Measurements from ENCODE around the gene MILR1.

MILR1 gene

DNA sequence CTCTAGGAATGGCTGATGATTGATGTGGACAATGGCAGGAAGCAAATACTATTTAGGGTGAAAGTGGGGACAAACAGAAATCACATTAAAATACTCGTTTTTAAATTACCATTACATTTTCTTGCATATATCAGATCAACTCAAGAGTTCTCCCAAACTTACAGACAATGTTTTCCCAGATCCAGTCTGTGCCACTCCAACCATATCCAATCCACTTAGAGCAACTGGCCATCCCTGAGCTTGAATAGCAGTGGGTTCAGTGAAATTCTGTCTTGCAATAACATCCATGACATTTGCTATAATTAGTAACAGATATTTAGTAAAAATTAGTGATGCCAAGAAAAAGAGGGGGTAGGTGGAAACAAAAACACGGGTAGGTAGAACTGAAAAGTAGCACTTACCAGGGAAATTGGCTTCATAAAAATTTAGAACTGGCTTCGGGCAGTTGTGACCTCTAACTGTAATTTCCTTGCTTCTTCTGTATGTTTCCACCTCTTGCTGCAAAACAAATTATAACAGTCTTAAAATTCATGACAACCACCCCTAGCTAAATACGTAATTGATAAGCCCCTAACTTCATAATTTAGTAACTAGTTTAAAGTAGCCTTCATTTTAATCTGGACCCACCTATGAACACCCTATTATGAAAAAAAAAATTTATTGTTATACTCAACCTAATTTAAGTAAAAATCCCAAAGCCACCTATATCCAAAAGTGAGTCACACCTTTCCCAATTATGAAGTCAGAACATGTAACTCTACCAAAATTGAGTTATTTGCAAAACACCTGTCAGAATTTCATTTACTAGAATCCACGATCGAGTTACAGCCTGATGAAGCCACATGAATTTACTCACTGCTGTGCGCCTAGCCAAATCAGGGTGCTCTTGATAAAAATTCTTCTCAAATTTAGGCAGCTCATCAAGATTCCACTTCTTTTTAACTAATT, 55.2 kb downstream of the MILR1 start:
- DNase-seq, result no peak

DNA sequence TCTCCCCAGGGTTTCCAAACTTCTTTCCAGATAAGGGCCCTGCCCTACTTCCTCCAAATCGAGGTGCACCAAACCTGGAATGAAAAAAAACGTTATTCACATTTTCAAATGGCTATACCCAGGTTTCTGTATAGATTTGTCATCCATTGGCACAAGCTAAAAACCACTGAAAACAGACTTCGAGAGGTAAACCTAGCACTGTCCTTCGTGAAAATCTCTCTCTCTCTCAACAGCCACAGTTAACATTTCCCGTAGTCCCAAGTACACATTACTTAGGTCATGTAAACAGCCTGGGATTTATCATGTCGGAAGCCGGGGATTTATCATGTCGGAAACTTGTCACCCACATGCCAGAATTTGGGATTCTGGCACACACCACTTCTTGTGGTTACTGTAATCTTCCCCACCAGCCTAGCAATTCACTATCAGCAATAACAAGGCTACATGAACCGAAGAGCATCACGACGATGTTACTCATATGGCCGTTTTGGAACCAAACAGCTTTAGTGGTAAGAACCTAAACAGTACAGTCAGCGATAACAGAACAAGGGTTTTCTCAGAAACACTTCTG, 55.9 kb downstream of the MILR1 start:
- no peak for DNase-seq

DNA sequence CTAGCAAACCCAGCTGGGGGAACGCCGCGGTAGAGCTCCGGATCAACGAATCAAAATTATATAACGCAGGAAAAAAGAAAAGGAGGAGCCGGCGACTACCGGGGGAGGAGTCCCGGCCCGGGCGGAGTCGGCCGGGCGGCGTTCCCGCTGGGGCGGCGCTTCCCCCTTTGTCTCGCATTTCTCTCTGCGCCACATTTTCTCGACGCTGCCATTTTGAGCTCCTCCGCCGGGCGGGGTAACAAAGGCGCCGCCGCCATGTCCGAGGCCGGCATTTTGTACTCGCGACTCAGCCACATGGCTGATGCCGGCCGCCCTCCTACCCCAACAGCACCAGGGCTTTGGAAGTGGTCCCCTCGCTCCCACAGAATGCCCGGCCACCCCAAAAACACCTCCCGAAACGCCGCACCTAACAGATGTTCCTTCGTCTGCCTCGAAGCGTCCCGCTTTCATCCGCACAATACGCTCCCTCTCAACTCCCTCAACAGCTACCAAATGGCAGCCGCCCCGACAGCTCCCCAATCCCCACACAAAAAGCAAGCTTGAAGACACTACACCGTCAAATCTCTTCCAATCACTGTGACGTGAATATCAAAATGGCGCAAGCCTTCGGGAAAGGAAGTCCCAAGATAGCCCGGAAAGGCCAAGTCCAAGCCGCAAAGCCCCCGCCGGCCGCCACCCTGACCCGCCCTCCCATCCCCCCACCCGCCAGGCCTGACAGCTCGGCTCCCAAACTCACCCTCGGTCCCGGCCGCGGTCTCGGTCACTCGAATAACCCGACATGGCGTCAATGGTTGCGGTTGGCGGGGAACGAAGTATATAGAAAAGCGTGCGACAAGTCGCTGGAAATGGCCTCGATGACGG, 56.7 kb downstream of the MILR1 start:
- DNase-seq, result peak; percentile 94

DNA sequence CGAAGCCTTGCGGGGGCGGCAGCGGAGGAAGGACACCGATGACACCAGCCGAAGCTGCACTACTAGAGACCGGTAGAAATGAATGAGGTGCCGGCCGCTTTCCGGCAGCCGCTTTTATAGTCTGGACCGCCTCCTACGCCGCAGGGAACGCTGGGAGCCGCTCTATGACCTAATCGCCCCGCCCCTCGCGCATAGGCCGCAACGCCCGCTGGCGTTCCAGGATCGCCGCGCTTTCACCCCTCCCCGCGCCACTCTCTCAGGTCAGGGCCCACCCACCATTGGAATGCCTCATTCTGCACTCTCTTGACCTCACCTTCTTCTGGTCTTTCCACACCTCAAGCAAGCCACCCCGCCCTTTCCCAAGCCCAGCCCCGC, 57.3 kb downstream of the MILR1 start, which contains the start of gene DDX5:
DDX5 (minus strand) TSS at position 89 of the 375 bp plus-strand sequence. CDS start 170 bp downstream, outside the sequence.
- DNase-seq, result peak; percentile 98

DNA sequence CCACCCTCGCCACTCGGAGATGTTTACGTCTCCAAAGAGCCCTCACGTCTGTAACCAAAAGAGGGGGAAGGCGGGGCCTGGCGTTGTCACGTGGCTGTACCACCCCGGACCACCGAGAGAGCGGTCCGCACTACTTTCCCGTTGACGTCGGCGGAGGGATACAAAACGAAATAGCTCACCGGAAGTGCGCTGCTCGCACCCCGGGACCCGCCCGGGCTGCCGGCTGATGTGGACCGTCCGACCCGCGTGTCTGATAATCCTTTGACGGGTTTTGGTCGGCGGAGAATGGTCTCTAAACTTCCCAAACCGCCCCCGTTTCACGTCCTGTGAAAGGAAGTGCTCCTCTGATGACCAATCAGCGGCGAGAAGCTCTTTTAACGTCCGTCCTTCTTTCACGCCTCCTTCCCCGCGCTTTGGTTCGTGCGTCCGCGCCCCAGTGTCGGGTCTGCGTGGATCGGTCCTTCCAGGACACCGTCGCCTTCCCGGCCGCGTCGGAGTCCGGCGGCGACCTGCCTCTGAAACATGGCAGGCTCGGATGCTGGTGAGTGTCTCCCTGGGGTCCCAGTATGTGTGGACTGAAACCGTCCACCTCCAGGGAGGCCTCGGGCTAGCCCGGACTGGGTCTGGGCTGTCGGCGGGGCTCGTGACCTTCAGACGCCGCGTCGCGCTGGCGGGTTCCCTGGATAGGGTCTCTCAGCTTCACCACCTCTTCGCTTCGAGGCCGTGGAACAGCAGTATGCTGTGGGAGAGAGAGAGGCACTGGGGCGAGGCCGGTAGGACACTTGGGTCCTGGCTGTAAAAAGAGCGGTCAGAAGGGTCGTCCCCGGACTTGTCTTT, 57.9 kb downstream of the MILR1 start, which contains the start of gene CEP95:
CEP95 (plus strand) TSS at position 402 of the 837 bp plus-strand sequence; CDS start at position 523, 121 bp downstream.
- peak; percentile 98 for DNase-seq

DNA sequence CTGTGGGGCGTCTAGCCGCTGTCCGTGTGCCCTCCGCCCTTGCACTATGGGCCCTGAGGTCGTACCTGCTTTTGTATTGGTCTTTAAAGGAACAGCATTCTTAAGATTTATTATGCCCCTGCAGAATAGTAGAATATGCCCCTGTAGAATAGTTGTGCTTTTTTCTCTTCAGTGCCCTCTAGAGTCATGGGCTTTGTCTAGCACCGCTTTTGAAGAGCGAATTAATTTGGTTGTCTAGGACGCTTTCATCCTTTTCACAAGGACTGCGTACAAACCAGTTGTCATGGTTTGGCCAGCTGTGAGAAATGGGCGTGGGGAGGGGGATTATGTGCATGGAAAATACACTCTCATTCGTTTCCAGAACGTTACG, 58.5 kb downstream of the MILR1 start:
- peak; percentile 81 for DNase-seq

DNA sequence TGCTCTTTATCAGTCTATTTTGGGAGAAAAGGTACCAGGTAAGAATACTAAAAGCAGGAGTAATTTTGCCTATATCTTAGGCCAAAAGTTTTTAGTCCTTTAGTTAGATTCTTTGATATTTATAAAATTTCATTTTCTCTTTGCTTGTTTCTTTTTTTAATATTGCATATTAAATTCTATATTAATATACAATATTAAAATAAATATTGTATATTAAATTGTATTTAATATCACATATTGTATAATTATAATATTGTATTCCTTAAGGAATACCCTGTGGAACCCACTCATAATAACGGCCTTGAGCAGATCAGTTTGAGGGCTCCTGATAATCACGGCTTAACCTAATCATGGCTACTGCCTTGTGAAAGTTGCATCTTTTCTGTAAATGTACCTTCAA, 59.8 kb downstream of the MILR1 start:
- no peak for DNase-seq

DNA sequence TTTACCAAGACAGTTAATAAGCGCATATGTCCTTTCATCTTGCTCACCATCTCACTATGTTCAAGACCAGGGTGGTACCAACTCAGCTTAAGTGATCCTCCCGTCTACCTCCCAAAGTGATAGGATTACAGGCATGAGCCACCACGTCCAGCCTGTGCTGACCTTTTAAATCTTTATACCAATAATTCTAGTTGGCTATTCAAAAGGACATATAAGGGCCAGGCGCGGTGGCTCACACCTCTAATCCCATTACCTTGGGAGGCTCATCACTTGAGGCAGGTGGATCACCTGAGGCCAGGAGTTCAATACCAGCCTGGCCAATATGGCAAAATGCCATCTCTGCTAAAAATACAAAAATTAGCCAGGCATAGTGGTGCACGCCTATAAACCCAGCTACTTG, 60.3 kb downstream of the MILR1 start:
- no peak for DNase-seq

DNA sequence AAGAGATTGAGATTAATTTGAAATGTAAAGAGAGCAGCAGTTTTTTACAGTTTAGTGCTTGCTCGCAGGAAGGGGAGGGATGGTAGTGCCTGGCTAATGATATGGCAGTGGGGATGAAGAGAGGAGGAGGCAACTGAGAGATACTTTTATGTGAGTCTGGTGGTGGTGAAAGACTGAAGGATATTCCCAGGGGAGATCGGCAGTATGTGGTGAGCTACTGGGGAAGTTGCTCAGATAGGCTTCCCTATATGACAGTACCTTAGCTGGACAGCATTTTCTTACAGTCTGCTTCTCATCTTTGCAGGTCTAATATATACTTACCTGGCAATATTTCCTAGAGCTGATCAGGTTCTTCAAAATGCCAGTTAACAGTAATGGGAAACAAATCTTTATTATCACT, 66.5 kb downstream of the MILR1 start:
- DNase-seq, result no peak

DNA sequence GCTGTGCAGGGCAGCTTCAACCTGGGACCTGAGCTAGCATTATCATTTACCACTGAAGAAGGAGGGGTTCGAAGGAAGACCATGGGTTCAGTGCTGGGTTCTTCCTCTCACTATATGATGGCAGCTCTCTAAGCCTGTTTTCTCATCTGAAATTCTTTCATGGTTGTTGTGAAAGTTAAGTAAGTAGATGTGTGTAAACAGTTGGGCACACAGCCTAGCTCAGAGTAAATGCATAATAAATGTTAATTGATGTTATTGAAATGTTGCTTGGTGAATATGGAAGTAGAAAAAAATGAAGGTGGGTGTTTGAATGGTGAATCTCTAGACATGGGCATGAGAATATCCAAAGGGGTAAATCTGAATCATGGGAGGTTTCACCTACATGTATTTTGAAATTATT, 66.9 kb downstream of the MILR1 start:
- no peak for DNase-seq
